Brain microvascular endothelial cell (primary cell): ENCODE results near the gene HOXD13.

ENCODE experiments used
- DNase-seq: peaks from one replicate; pipeline ENCODE4 v3.0.0-alpha.2; 2020
- H3K27ac ChIP-seq: fragments of 250-450 bp; sonication (Bioruptor Pico); 2 replicates; pipeline ENCODE4 v1.5.1; 2020; ENCODE audit warnings: mild to moderate bottlenecking, moderate library complexity
- H3K27me3 ChIP-seq: fragments of 250-450 bp; sonication (Bioruptor Pico); replicated peaks from 2 replicates; pipeline ENCODE4 v1.5.1; 2020; ENCODE audit warnings: mild to moderate bottlenecking
- H3K36me3 ChIP-seq: fragments of 250-450 bp; sonication (Bioruptor Pico); replicated peaks from 2 replicates; pipeline ENCODE4 v1.5.1; 2020; ENCODE audit warnings: mild to moderate bottlenecking
- H3K4me3 ChIP-seq: 2 replicates; pipeline ENCODE4 v1.5.1; 2011; ENCODE audit warnings: low read depth, mild to moderate bottlenecking, control low read depth, low read length, moderate library complexity
- in situ Hi-C: cut with HindIII; loops from 2 replicates; pipeline ENCODE4 v1.10.0; 2017; ENCODE audit warnings: low sequenced_read_pairs, low pct_ligation_motif_present
- TF ChIP-seq, protein P1 (sequence below): IDR thresholded peaks from 2 replicates; pipeline ENCODE4 v1.5.1; 2011; ENCODE audit warnings: low read depth, mild to moderate bottlenecking, moderate library complexity, low read length, control low read depth, inconsistent platforms; ENCODE audit errors: missing control alignments

Gene HOXD13

GRCh38 chr2:176087330-176088047, 5.0 kb upstream of the HOXD13 start:
- Histone ChIP-seq H3K36me3 (no peaks in the 10 kb centered on the region), H3K4me3 (no peak overlapping the region), H3K27ac (no peak overlapping the region), H3K27me3 (peaks cover 95% of the 10 kb centered on the region)
- in situ Hi-C loops, result no loop called here
- TF ChIP-seq, protein P1, sequence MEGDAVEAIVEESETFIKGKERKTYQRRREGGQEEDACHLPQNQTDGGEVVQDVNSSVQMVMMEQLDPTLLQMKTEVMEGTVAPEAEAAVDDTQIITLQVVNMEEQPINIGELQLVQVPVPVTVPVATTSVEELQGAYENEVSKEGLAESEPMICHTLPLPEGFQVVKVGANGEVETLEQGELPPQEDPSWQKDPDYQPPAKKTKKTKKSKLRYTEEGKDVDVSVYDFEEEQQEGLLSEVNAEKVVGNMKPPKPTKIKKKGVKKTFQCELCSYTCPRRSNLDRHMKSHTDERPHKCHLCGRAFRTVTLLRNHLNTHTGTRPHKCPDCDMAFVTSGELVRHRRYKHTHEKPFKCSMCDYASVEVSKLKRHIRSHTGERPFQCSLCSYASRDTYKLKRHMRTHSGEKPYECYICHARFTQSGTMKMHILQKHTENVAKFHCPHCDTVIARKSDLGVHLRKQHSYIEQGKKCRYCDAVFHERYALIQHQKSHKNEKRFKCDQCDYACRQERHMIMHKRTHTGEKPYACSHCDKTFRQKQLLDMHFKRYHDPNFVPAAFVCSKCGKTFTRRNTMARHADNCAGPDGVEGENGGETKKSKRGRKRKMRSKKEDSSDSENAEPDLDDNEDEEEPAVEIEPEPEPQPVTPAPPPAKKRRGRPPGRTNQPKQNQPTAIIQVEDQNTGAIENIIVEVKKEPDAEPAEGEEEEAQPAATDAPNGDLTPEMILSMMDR, result no peak
- no peak for DNase-seq

- Histone ChIP-seq H3K27ac (no peak overlapping the region), H3K27me3 (peaks cover 95% of the 10 kb centered on the region), H3K4me3 (no peak overlapping the region), H3K36me3 (no peaks in the 10 kb centered on the region)
- peak; percentile 15 for DNase-seq
- TF ChIP-seq, protein P1, result peak; percentile 83
- in situ Hi-C loops, result no loop called here
These were observed 4.2 kb upstream of the HOXD13 start for GRCh38 chr2:176088048-176088936.

- no peak for DNase-seq
- Histone ChIP-seq H3K27ac (no peak overlapping the region), H3K27me3 (peaks cover 95% of the 10 kb centered on the region), H3K36me3 (no peaks in the 10 kb centered on the region), H3K4me3 (no peak overlapping the region)
- TF ChIP-seq, protein P1, result no peak
- in situ Hi-C loops, result no loop called here
These were observed 3.3 kb upstream of the HOXD13 start for GRCh38 chr2:176088937-176089842.

- DNase-seq, result no peak
- no peak overlapping the region for H3K4me3 ChIP-seq
- peaks cover 97% of the 10 kb centered on the region for H3K27me3 ChIP-seq
- no peak overlapping the region for H3K27ac ChIP-seq
- H3K36me3 ChIP-seq, result no peaks in the 10 kb centered on the region
- in situ Hi-C loops, result loop anchor here (10.0 kb wide), 1 partner anchor 725 kb away; no protein-coding TSS in a partner anchor
- TF ChIP-seq, protein P1, result no peak
These were observed 2.6 kb upstream of the HOXD13 start for GRCh38 chr2:176089843-176090395.

- H3K4me3 ChIP-seq, result no peak overlapping the region
- H3K36me3 ChIP-seq, result no peaks in the 10 kb centered on the region
- no peak overlapping the region for H3K27ac ChIP-seq
- DNase-seq, result no peak
- in situ Hi-C loops, result loop anchor here (10.0 kb wide), 1 partner anchor 726 kb away; no protein-coding TSS in a partner anchor
- TF ChIP-seq, protein P1, result no peak
- H3K27me3 ChIP-seq, result peaks cover 97% of the 10 kb centered on the region
These were observed 1.7 kb upstream of the HOXD13 start for GRCh38 chr2:176090862-176091261.
